Measurements from ENCODE around the gene TDRD12.
"Not testable (repeated sequence)": the region's sequence is repeated elsewhere in the genome, so short reads cannot be mapped to it uniquely, and the experiment has no call there.

Gene TDRD12

GRCh38 chr19:32866061-32866460 lies 146.5 kb downstream of the TDRD12 start:
- no peak for DNase-seq (ENCODE audit: low read depth in 2 of 2)

GRCh38 chr19:32866564-32867265 lies 147.1 kb downstream of the TDRD12 start:
- no peak for DNase-seq (ENCODE audit: low read depth in 2 of 2)

GRCh38 chr19:32867436-32867835 lies 147.9 kb downstream of the TDRD12 start:
- DNase-seq (ENCODE audit: low read depth in 2 of 2): not testable (repeated sequence)

GRCh38 chr19:32868206-32868950 lies 148.8 kb downstream of the TDRD12 start:
- DNase-seq (ENCODE audit: low read depth in 2 of 2): no peak

- DNase-seq (ENCODE audit: low read depth in 2 of 2): no peak
Observed at GRCh38 chr19:32869369-32869965, 149.9 kb downstream of the TDRD12 start, which contains the start of gene SLC7A9. SLC7A9 (minus strand) TSS chr19:32869767; CDS start chr19:32868534, 1,233 bp downstream.

GRCh38 chr19:32869966-32870573 lies 150.5 kb downstream of the TDRD12 start:
- no peak for DNase-seq (ENCODE audit: low read depth in 2 of 2)

GRCh38 chr19:32870981-32871451 lies 151.4 kb downstream of the TDRD12 start:
- DNase-seq (ENCODE audit: low read depth in 2 of 2): no peak

GRCh38 chr19:32872391-32872790 lies 152.8 kb downstream of the TDRD12 start:
- DNase-seq (ENCODE audit: low read depth in 2 of 2): no peak

- no peak for DNase-seq (ENCODE audit: low read depth in 2 of 2)
Observed at GRCh38 chr19:32873247-32873959, 153.8 kb downstream of the TDRD12 start.

- DNase-seq (ENCODE audit: low read depth in 2 of 2): no peak
Observed at GRCh38 chr19:32874605-32875004, 155.0 kb downstream of the TDRD12 start.

GRCh38 chr19:32875428-32875827 lies 155.9 kb downstream of the TDRD12 start:
- no peak for DNase-seq (ENCODE audit: low read depth in 2 of 2)

- DNase-seq (ENCODE audit: low read depth in 2 of 2): no peak
Observed at GRCh38 chr19:32876236-32876918, 156.8 kb downstream of the TDRD12 start.

GRCh38 chr19:32876919-32877285 lies 157.3 kb downstream of the TDRD12 start:
- DNase-seq (ENCODE audit: low read depth in 2 of 2): no peak

Measured in stimulated activated CD4-positive, alpha-beta T cell treated with anti-CD3 and anti-CD28 coated beads, Interleukin-1b, Interleukin-23, amount 100 ng/mL, for 4 hours (primary cell).